ENCODE measurements around the gene CERK. TPM values are rescaled to one million over a fixed set of nuclear protein-coding genes. Genes with fewer than 3 reads are reported as not detected.

The CERK gene
- total and polyA plus RNA-seq, 2 of the 13 experiments (the other 11 are each of a cell fraction or from before 2014, with no cell fraction given): 40.3 to 41.9 TPM

GRCh38 chr22:46738647-46739093 lies 618 bp upstream of the CERK start (continued):
- TF ChIP-seq ZNF256 (CRISPR knock-in tag; conservative IDR thresholded peaks at IDR 0.05) (no peak), SALL1 (CRISPR knock-in tag; IDR thresholded peaks at IDR 0.05) (no peak; the same call in 1 of the 2 replicates), FOXO1 (CRISPR knock-in tag; IDR thresholded peaks at IDR 0.05) (peak; percentile 16; the same call in 1 of the 2 replicates), NCOA5 (CRISPR knock-in tag; IDR thresholded peaks at IDR 0.05) (no peak), KDM5B (CRISPR knock-in tag; IDR thresholded peaks at IDR 0.05; ENCODE audit: borderline replicate concordance) (no peak), HNRNPUL1 (IDR thresholded peaks at IDR 0.05; ENCODE audit: low read depth, low read length) (no peak), GRHL1 (CRISPR knock-in tag; conservative IDR thresholded peaks at IDR 0.05) (no peak), HDAC2 (CRISPR knock-in tag; IDR thresholded peaks at IDR 0.05) (no peak), PITX1 (CRISPR knock-in tag; IDR thresholded peaks at IDR 0.05) (no peak), POLR2AphosphoS5 (IDR thresholded peaks at IDR 0.05; ENCODE audit: low read depth, low read length) (no peak), CENPBD1 (CRISPR knock-in tag; IDR thresholded peaks at IDR 0.05; ENCODE audit: borderline replicate concordance, low read depth) (no peak), MIXL1 (CRISPR knock-in tag; IDR thresholded peaks at IDR 0.05) (0 out of 2 replicates have a peak, but pooled peaks have one; percentile 7), ZNF724P (CRISPR knock-in tag; IDR thresholded peaks at IDR 0.05; ENCODE audit: borderline replicate concordance) (no peak), RELA (CRISPR knock-in tag; IDR thresholded peaks at IDR 0.05) (no peak), ZNF260 (CRISPR knock-in tag; IDR thresholded peaks at IDR 0.05; ENCODE audit: borderline replicate concordance, low read depth) (no peak), ZNF562 (CRISPR knock-in tag; IDR thresholded peaks at IDR 0.05; ENCODE audit: borderline replicate concordance) (no peak), GABPB1 (CRISPR knock-in tag; IDR thresholded peaks at IDR 0.05) (peak; percentile 51), TFE3 (CRISPR knock-in tag; IDR thresholded peaks at IDR 0.05) (no peak), NCOR1 (IDR thresholded peaks at IDR 0.05; ENCODE audit: borderline replicate concordance, low read length) (peak; percentile 20; the same call in 1 of the 2 replicates), MTERF4 (CRISPR knock-in tag; IDR thresholded peaks at IDR 0.05) (no peak)
- TF ChIP-seq, protein P1, sequence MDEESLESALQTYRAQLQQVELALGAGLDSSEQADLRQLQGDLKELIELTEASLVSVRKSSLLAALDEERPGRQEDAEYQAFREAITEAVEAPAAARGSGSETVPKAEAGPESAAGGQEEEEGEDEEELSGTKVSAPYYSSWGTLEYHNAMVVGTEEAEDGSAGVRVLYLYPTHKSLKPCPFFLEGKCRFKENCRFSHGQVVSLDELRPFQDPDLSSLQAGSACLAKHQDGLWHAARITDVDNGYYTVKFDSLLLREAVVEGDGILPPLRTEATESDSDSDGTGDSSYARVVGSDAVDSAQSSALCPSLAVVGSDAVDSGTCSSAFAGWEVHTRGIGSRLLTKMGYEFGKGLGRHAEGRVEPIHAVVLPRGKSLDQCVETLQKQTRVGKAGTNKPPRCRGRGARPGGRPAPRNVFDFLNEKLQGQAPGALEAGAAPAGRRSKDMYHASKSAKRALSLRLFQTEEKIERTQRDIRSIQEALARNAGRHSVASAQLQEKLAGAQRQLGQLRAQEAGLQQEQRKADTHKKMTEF (CRISPR knock-in tag; IDR thresholded peaks at IDR 0.05): peak; percentile 60; the same call in 1 of the 2 replicates
- TF ChIP-seq, protein P2, sequence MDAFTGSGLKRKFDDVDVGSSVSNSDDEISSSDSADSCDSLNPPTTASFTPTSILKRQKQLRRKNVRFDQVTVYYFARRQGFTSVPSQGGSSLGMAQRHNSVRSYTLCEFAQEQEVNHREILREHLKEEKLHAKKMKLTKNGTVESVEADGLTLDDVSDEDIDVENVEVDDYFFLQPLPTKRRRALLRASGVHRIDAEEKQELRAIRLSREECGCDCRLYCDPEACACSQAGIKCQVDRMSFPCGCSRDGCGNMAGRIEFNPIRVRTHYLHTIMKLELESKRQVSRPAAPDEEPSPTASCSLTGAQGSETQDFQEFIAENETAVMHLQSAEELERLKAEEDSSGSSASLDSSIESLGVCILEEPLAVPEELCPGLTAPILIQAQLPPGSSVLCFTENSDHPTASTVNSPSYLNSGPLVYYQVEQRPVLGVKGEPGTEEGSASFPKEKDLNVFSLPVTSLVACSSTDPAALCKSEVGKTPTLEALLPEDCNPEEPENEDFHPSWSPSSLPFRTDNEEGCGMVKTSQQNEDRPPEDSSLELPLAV (CRISPR knock-in tag; conservative IDR thresholded peaks at IDR 0.05; ENCODE audit: low read depth): no peak

Data from HepG2 (cell line).